PC-9 (cell line): ENCODE measurements around the gene PSMD1. TPM values are rescaled to one million over a fixed set of nuclear protein-coding genes. Genes with fewer than 3 reads are reported as not detected.

Experiments used
- BruUV-seq: library from RNA; stranded (reverse); fragments of 400-500 nt; replicated peaks from 2 replicates; lab custom pipeline; 2021; lab: Mats Ljungman, UMichigan
- CTCF ChIA-PET: fragments of 300-600 bp; sonication (Branson Sonifier 250); formaldehyde crosslinking; loops from one replicate; lab custom pipeline; 2022; ENCODE audit warnings: antibody characterized with exemption; lab: Charles Lee
- POLR2A ChIA-PET: fragments of 300-600 bp; sonication (Branson Sonifier 250); formaldehyde crosslinking; loops from one replicate; lab custom pipeline; 2022; ENCODE audit warnings: antibody characterized with exemption; ENCODE audit not compliant: unreplicated experiment; lab: Charles Lee
- DNase-seq, 2 experiments: peaks; one replicate each; pipeline versions ENCODE4 v3.0.0 to v3.0.0-alpha.2; 2015 to 2022; ENCODE audit warnings: mixed read lengths in 1 of 2
- H2AFZ ChIP-seq: fragments of 200-600 bp; sonication (generic); 2 replicates; pipeline ENCODE4 v1.8.1; 2017; ENCODE audit warnings: antibody characterized with exemption
- H3F3A ChIP-seq: fragments of 200-600 bp; sonication (generic); 2 replicates; pipeline ENCODE4 v1.8.1; 2017; ENCODE audit warnings: antibody characterized with exemption, mild to moderate bottlenecking, low read depth; ENCODE audit not compliant: insufficient read depth
- H3K27ac ChIP-seq: fragments of 200-600 bp; sonication (generic); 2 replicates; pipeline ENCODE4 v1.6.1; 2016; ENCODE audit warnings: mixed run types
- H3K27me3 ChIP-seq: fragments of 200-600 bp; sonication (generic); 2 replicates; pipeline ENCODE4 v1.6.1; 2016; ENCODE audit warnings: low read depth, mixed run types; ENCODE audit not compliant: insufficient read depth
- H3K36me3 ChIP-seq: fragments of 200-600 bp; sonication (generic); 2 replicates; pipeline ENCODE4 v1.6.1; 2016; ENCODE audit warnings: low read depth, mixed run types
- H3K4me1 ChIP-seq: fragments of 200-600 bp; sonication (generic); replicated peaks from 2 replicates; pipeline ENCODE4 v1.6.1; 2016; ENCODE audit warnings: mixed run types; ENCODE audit not compliant: insufficient read depth
- H3K4me2 ChIP-seq: fragments of 200-600 bp; sonication (generic); 2 replicates; pipeline ENCODE4 v1.6.1; 2017; ENCODE audit warnings: mixed run types
- H3K4me3 ChIP-seq: fragments of 200-600 bp; sonication (generic); 2 replicates; pipeline ENCODE4 v1.6.1; 2016; ENCODE audit warnings: mixed run types
- H3K79me2 ChIP-seq: fragments of 200-600 bp; sonication (generic); 2 replicates; pipeline ENCODE4 v1.6.1; 2017; ENCODE audit warnings: low read depth, mixed run types
- H3K9me2 ChIP-seq: fragments of 200-600 bp; sonication (generic); 2 replicates; pipeline ENCODE4 v1.8.1; 2017; ENCODE audit warnings: mild to moderate bottlenecking; ENCODE audit not compliant: insufficient read depth
- H3K9me3 ChIP-seq: fragments of 200-600 bp; sonication (generic); 2 replicates; pipeline ENCODE4 v1.8.1; 2016; ENCODE audit warnings: low read depth; ENCODE audit not compliant: insufficient read depth
- H4K20me1 ChIP-seq: fragments of 200-600 bp; sonication (generic); 2 replicates; pipeline ENCODE4 v1.8.1; 2017; ENCODE audit not compliant: insufficient read depth
- CTCF ChIP-seq: fragments of 200-600 bp; sonication (generic); conservative IDR thresholded peaks from 2 replicates; pipeline ENCODE4 v1.6.1; 2017; ENCODE audit warnings: mixed run types, antibody characterized with exemption, mild to moderate bottlenecking, moderate library complexity
- EZH2 ChIP-seq: fragments of 200-600 bp; sonication (generic); IDR thresholded peaks from 2 replicates; pipeline ENCODE4 v1.8.0; 2017; ENCODE audit warnings: antibody characterized with exemption, low read depth
- intact Hi-C: fragments of 100-400 bp; cut with micrococcal nuclease; formaldehyde crosslinking; loops from one replicate; pipeline ENCODE4 v1.10.0; 2022; ENCODE audit not compliant: unreplicated experiment
- total RNA-seq: library from RNA; stranded (reverse); gene quantifications from 2 replicates; pipeline ENCODE4 v1.2.3, GENCODE V29; 2021

The PSMD1 gene
- total RNA-seq, 1 experiment from 2014 or later, result 119 TPM

GRCh38 chr2:231069379-231070054 lies 12.8 kb downstream of the PSMD1 start:
- no peak overlapping the region for H3K4me3 ChIP-seq
- peaks cover 21% of the 10 kb centered on the region for H4K20me1 ChIP-seq
- H3K36me3 ChIP-seq, result peaks cover 73% of the 10 kb centered on the region
- CTCF ChIA-PET, result interaction anchor here (0.5 to 0.6 kb wide), 2 partner anchors 11 to 245 kb away, joined by 3 to 5 read pairs; no protein-coding TSS in a partner anchor
- no peak overlapping the region for H3K4me2 ChIP-seq
- H2AFZ ChIP-seq, result no peak overlapping the region
- peaks cover 20% of the 10 kb centered on the region for H3K79me2 ChIP-seq
- peaks cover 29% of the 10 kb centered on the region for H3K4me1 ChIP-seq
- H3K27ac ChIP-seq, result no peak overlapping the region
- DNase-seq, result no peak
- TF ChIP-seq CTCF (no peak), EZH2 (no peak)
- intact Hi-C loops, result no loop called here
- POLR2A ChIA-PET, result interaction anchor here (0.6 to 0.7 kb wide), 2 partner anchors 1132 to 1247 kb away, joined by 4 to 9 read pairs; no protein-coding TSS in a partner anchor
- no peaks in the 10 kb centered on the region for H3K9me3 ChIP-seq
- peaks cover 41% of the 10 kb centered on the region for H3F3A ChIP-seq
- no peaks in the 10 kb centered on the region for H3K9me2 ChIP-seq
- BruUV-seq, result no TSS peak
- H3K27me3 ChIP-seq, result no peaks in the 10 kb centered on the region

- H3F3A ChIP-seq, result no peaks in the 10 kb centered on the region
- peaks cover 62% of the 10 kb centered on the region; the same call in 1 of the 2 replicates for H3K36me3 ChIP-seq
- no peak overlapping the region for H3K4me2 ChIP-seq
Measured at GRCh38 chr2:231084565-231084964, 27.9 kb downstream of the PSMD1 start.

GRCh38 chr2:231088754-231089153 lies 32.1 kb downstream of the PSMD1 start:
- H3F3A ChIP-seq, result no peaks in the 10 kb centered on the region
- TF ChIP-seq EZH2 (no peak), CTCF (no peak)
- no peak overlapping the region for H3K4me2 ChIP-seq
- no TSS peak for BruUV-seq
- 0 out of 2 replicates have a peak, but pooled peaks cover 3% of the 10 kb centered on the region for H3K9me3 ChIP-seq
- H3K79me2 ChIP-seq, result no peaks in the 10 kb centered on the region
- CTCF ChIA-PET, result no interaction called here
- intact Hi-C loops, result no loop called here
- no peaks in the 10 kb centered on the region for H3K4me1 ChIP-seq
- DNase-seq, result no peak
- no peaks in the 10 kb centered on the region for H3K27me3 ChIP-seq
- no peaks in the 10 kb centered on the region; the same call in 1 of the 2 replicates for H4K20me1 ChIP-seq
- H2AFZ ChIP-seq, result no peak overlapping the region
- no peak overlapping the region for H3K27ac ChIP-seq
- no peaks in the 10 kb centered on the region for H3K9me2 ChIP-seq
- POLR2A ChIA-PET, result no interaction called here
- no peak overlapping the region for H3K4me3 ChIP-seq
- peaks cover 47% of the 10 kb centered on the region for H3K36me3 ChIP-seq

More at GRCh38 chr2:231084565-231084964, 27.9 kb downstream of the PSMD1 start:
- no peak for DNase-seq
- H3K4me1 ChIP-seq, result no peaks in the 10 kb centered on the region
- BruUV-seq, result no TSS peak
- CTCF ChIA-PET, result interaction anchor here (0.7 kb wide), 1 partner anchor 18 kb away, joined by 3 read pairs; no protein-coding TSS in a partner anchor
- H3K9me3 ChIP-seq, result 0 out of 2 replicates have a peak, but pooled peaks cover 3% of the 10 kb centered on the region
- no peak overlapping the region for H3K4me3 ChIP-seq
- no peaks in the 10 kb centered on the region; the same call in 1 of the 2 replicates for H4K20me1 ChIP-seq
- TF ChIP-seq EZH2 (no peak), CTCF (no peak)
- H3K27me3 ChIP-seq, result no peaks in the 10 kb centered on the region
- no peaks in the 10 kb centered on the region for H3K9me2 ChIP-seq
- intact Hi-C loops, result no loop called here
- POLR2A ChIA-PET, result no interaction called here
- no peaks in the 10 kb centered on the region for H3K79me2 ChIP-seq
- no peak overlapping the region for H3K27ac ChIP-seq
- no peak overlapping the region for H2AFZ ChIP-seq
